GM18517 (cell line): ENCODE measurements around the gene CHD9.
A peak's percentile ranks its signal among the peaks of the same experiment; 100 is the strongest.
"Not testable (repeated sequence)": the region's sequence is repeated elsewhere in the genome, so short reads cannot be mapped to it uniquely, and the experiment has no call there.

Experiments used
- ATAC-seq: cut with Tn5 transposase; IDR thresholded peaks from one replicate; pipeline ENCODE4 v1.9.1; 2021; ENCODE audit warnings: mild to moderate bottlenecking, moderate library complexity; ENCODE audit not compliant: unreplicated experiment

Gene CHD9

GRCh38 chr16:53176434-53176833 lies 121.6 kb downstream of the CHD9 start:
- no peak for ATAC-seq

- ATAC-seq: no peak
Observed at GRCh38 chr16:53183442-53183841, 128.7 kb downstream of the CHD9 start.

- not testable (repeated sequence) for ATAC-seq
Observed at GRCh38 chr16:53185741-53186140, 130.9 kb downstream of the CHD9 start.

GRCh38 chr16:53187775-53188174 lies 133.0 kb downstream of the CHD9 start:
- ATAC-seq: no peak

DNA sequence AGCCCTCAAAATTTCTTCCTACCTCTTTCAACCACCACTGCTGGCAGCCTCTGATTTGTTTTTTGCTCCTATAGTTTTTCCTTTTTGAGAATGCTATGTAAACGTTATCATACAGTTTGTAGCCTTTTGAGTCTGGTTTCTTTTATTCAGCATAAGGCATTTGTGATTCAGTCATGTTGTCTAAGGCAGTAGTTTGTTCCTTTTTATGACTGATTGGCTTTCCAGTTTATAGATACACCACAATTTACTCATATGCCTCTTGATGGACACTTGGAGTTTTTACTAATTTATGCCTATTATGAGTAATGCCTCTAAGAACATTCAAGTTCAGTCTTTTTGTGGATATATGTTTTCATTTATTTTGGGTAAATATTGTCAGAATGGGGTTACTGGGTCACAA lies 136.6 kb downstream of the CHD9 start:
- ATAC-seq: no peak

GRCh38 chr16:53198933-53199332 lies 144.1 kb downstream of the CHD9 start:
- no peak for ATAC-seq

- no peak for ATAC-seq
Observed at GRCh38 chr16:53201900-53202299, 147.1 kb downstream of the CHD9 start.

GRCh38 chr16:53202398-53202797 lies 147.6 kb downstream of the CHD9 start:
- no peak for ATAC-seq

GRCh38 chr16:53207810-53208752 lies 153.3 kb downstream of the CHD9 start:
- ATAC-seq: peak; percentile 68

- no peak for ATAC-seq
Observed at GRCh38 chr16:53209429-53209828, 154.6 kb downstream of the CHD9 start.

- no peak for ATAC-seq
Observed at GRCh38 chr16:53209877-53210276, 155.1 kb downstream of the CHD9 start.

DNA sequence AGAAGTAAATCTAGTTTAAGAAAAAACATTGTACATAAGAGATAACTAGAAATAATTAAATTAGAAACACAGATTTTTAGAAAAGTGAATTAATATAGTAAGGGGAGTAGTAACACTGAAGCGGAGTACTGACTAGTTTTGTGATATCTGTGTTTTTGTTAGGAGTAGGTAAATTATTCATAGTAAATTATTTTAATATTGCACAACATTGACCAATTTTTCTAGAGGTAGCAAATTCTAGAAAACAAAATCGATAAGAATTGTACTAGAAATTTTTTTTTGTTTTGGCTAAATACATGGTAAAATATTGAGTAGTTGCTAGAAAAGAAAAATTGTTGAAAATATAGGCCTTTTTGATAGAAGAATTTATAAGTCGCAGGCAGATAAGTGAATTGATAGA lies 156.5 kb downstream of the CHD9 start:
- ATAC-seq: no peak

DNA sequence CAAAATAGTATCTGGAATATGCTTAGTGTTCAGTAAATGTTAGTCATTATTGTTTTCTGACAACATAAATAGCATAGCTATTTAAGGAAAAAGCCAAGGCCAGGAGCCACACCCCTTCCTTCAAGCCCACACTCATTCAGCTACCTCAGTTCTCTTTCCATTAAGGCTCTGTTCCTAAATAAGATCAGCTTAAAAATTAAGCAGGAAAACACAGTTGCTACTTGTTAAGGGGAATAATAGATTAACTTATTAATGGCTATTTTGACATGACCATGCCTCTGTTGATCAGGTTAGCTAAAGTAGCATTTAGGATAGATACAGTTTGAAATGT lies 158.1 kb downstream of the CHD9 start:
- ATAC-seq: no peak

GRCh38 chr16:53213542-53213941 lies 158.8 kb downstream of the CHD9 start:
- ATAC-seq: no peak

DNA sequence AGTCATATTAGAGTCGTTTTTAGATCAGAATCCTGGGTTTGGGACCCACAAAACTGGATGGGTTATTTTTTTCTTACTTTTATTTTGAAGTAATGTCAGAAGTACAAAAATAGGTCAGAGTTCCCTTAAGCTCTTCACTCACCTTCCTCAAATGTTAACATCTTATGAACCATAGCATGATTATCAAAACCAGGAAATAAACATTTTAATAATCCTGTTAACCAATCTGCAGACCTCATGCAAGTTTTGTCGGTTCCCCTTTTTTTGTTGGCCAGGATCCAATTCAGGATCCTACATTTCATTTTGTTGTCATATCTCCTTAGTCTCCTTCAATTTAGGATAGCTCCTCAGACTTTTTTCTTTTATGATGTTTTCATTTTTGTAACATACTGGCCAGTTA lies 162.0 kb downstream of the CHD9 start:
- no peak for ATAC-seq

GRCh38 chr16:53219371-53219770 lies 164.6 kb downstream of the CHD9 start:
- ATAC-seq: no peak

DNA sequence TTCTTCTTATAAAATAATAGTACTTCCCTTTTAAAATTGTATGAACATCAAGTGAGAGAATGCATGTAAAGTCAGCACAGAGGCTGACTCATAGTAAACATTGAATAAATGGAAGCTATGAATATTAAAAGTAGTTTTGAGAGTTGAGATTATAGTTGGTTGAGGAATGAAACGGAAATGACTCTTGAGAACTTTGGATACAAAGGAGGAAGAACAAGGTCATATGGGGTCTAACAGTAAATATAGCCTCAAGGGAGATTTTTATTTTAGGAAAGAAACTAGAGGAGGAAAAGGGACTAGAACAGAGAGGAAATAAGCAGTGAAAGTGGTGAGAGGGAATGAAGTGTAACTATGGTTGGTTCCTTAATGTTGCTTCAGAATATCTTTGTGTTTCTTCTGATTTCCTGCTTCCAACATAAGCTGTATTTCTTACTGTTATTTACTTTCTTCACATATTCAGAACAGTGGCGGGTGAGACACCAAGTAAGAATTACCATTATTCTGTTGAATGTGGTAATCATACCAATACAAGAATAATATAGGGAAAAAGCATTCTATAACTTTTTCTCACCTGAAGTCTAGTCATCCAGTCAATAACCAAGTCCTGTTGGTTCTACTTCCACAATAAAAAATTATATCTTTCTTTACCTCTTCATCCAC lies 165.1 kb downstream of the CHD9 start:
- ATAC-seq: peak; percentile 51

DNA sequence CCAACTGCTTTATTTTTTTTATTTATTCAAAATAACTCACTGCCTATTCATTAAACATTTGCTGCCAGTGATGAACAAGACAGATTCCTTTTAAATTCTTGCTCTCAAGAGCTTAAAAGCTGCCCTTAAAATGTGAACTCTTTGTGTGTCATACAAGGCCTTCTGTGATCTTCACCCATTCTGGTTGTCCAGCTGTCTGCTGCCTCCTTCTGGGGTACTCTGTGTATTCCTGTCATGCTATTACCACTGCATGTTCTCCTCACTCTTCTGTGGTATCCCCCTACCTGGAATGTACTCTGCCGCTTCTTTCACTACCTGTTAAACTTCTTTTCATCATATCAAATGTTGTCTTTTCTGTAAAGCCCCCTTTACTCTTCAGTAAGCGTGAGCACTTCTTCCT lies 165.8 kb downstream of the CHD9 start:
- ATAC-seq: no peak

DNA sequence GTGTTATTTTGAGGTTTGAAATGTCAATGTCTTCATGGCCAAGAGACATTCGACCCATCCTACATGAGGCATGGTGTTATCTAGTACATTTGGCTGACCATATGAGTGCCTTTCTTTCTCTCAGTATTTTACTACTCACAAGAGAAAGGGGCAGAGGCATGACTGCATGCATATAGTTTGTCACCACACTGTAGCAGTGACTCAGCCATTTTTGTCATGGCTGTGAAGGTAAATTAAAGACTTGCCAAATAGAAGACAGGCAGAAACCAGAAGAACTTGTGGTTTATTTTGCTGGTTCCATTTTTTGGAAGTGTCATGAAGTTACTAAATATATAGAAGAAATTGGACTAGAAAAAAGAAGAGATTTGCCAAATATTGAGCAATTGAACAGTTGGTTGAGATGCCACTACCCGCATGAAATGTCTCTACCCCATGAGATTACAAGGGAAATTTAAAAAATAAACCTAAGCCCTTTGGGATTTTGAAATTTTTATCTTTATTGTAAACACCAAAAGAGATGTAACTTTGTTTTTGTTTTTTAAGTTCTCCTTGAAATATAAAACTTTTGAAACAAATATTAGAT lies 170.3 kb downstream of the CHD9 start:
- ATAC-seq: no peak

GRCh38 chr16:53232826-53233529 lies 178.2 kb downstream of the CHD9 start:
- no peak for ATAC-seq

DNA sequence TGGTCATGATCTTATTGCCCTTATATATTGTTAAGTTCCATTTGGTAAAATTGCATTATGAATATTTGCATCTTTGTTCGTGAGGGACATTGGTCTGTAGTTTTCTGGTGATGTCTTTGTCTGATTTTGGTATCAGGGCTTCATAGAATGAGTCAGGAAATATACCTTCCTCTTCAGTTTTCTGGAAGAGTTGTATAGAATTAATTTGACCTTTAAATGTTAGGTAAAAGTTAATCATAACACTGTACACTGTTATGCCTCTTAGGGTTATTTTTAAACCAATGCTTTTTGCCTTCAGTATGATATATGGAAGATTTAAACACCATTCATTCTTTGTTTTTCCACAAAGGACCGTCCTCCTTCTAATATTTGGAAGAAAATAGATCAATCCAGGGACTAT lies 180.0 kb downstream of the CHD9 start:
- no peak for ATAC-seq
